ENCODE results near the gene SLC30A7. TPM values are rescaled to one million over a fixed set of nuclear protein-coding genes. Genes with fewer than 3 reads are reported as not detected.

The SLC30A7 gene
- total RNA-seq, 2 donors from 2014 or later, result 27.5 to 29.7 TPM

Other genes with a start within 250 kb of the SLC30A7 start
- 10 to 100 TPM; 17.3 to 24.2 TPM for gene VCAM1, start 176.3 kb upstream of the SLC30A7 start, total RNA-seq
- 10 to 100 TPM; 14.5 to 16.0 TPM for gene EXTL2, start 1.2 kb upstream of the SLC30A7 start, total RNA-seq
- gene DPH5, start 129.7 kb downstream of the SLC30A7 start, total RNA-seq, result 10 to 100 TPM; 13.6 to 18.6 TPM